NCI-H460 (cell line): ENCODE data around the gene STARD3. TPM values are rescaled to one million over a fixed set of nuclear protein-coding genes. Genes with fewer than 3 reads are reported as not detected.
A peak's percentile ranks its signal among the peaks of the same experiment; 100 is the strongest.

Experiments used
- DNase-seq: peaks from one replicate; pipeline ENCODE4 v3.0.0-alpha.2; 2016; ENCODE audit warnings: low read depth; ENCODE audit errors: extremely low read depth
- total RNA-seq: library from RNA; depleted of rRNA; stranded (reverse); fragments of >200 nt; shearing (Covaris generic); gene quantifications from 2 replicates; pipeline ENCODE4 v1.2.3, GENCODE V29; 2014

STARD3 gene
- total RNA-seq, 1 experiment from 2014 or later, result 33.2 TPM

DNA sequence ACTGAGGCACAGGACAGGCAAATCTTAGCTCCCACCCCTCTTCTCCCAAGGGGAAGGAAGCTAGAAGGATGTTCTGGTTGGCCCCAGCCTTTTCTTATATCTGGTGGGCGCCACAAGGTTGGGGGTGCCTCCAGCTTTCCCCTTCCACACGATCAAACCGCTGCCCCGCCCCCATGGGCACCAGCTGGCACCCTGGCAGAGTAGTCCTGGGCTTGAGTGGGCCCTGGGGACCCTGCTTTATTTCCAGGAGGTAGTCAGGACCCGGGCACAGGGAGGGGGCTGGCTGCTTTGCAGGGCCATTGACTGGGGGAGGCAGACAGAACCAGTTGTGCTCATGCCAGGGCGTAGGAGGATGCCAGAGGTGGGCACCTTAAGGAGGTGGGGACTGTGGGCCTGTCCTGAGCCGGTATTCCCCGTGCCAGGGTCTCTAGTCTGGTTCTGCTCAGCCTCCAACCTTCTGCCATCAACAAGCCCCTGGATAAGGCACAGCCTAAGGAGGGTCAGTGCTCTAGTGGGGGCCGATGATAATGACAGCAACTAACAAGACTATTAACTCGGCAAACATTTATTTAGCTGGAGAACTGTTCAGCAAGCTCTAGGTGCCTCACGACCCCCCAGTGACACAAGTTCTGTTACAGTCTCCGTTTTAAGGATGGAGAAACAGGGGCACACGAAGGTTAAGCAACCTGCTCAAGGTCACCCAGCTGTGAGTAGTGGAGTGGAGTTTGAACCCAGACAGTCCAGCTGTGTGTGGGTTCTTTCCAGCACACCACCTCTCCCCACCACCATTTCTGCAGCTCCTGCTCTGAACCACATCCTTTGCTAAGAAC, 17.8 kb upstream of the STARD3 start:
- no peak for DNase-seq

DNA sequence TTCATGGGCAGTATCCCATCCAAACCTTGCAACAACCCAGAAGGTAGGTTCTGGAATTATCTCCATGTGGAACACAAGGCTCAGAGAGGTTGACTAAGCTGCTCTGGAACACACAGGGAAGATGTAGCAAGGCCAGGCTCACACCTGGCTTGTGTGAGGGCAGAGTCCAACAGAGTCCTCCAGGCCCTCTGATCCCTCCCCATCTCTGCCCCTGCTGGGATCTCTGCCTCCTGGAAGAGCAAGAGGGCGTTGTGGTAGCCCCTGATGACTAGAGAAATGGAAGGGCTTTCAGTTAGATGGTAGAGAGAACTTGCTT, 17.2 kb upstream of the STARD3 start:
- no peak for DNase-seq

DNA sequence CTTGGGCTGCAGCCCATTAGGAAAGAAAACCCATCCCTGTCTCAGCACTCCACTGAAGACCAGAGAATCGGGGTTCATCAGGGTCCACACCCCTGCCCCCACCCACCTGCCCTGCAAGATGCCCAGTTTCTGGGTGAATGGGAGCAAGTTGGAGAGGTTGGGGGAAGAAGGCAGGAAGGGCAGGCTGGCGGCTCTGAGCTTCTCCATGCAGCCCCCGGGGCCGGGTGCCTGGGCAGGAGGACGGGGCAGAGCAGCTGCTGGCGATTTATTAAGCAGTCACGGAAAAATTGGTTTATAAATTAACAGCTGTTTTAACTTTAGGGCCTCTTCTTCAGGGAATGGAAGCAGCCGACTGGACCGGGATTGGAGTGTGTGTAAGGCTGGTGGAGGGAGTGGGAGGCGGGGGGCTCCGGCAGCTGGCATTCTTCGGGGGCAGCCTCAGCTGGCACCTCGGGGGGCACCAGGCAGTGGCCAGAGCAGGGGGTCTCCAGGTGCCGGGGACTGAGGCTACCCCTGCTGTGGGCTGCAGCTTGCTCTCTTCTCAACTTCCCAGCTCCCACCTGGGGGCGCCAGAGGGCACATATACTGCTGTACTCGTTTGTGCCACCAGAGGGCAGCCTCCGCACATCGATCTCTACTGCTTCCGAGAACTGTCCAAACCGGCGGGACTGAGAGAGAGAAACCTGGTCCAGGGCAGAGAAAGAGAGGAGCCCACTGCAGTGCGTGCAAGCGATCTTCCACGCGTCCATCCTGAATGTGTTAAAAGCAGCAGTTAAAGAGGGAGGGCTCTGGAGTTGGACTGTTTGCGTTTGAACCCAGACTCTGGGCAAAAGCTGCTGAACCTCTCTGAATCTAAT, 15.2 kb upstream of the STARD3 start:
- DNase-seq, result peak; percentile 84

DNA sequence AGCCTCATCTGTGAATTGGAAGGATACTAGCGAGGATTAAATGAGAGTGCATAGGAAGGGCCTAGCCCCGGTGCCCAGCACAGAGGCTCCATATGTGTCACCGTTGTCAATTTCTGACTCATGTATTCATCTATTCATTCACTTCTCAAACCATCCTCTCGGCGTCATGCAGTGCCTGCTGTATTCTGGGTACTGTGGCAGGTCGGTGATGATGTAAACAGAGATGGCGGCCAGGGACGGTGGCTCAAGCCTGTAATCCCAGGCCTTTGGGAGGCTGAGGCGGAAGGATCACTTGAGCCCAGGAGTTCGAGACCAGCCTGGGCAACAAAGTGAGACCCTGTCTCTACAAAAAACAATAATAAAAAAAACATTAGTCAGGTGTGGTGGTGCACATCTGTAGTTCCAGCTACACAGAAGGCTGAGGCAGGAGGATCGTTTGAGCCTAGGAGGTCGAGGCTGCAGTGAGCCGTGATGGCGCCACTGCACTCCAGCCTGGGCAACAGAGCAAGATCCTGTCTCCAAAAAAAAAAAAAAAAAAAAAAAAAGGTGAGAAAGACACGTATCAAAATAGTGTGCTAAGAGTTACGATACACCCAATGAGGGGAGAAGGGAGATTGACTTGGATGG, 14.5 kb upstream of the STARD3 start:
- DNase-seq, result peak; percentile 31

DNA sequence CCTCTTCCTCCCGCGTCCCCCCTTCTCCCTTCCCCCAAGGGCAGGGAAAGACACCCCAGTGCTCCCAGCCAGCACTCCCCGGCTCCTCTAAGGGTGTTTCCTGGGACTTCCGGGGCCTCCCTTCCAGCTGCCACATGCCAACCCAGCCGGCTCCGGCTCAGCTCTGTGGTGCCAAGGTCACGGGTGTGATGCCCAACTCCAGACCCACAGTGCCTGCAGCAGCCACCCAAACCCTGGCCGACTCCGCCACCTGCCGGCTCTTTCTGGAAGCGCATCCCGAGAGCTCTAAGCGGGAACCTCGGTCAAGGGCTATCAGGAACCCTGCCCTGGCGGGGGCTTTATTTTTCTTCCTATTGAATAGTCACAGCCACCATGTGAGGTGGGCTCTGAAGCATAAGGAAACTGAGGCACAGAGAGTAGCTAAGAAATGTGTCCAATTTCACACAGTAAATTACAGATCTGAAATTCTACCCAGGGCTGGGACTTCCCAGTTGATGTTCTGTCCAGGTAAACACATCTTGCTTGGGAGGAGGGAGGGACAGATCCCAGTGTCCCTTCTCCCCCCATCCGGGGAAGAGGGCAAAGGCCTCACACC, 13.5 kb upstream of the STARD3 start:
- DNase-seq, result peak; percentile 77

DNA sequence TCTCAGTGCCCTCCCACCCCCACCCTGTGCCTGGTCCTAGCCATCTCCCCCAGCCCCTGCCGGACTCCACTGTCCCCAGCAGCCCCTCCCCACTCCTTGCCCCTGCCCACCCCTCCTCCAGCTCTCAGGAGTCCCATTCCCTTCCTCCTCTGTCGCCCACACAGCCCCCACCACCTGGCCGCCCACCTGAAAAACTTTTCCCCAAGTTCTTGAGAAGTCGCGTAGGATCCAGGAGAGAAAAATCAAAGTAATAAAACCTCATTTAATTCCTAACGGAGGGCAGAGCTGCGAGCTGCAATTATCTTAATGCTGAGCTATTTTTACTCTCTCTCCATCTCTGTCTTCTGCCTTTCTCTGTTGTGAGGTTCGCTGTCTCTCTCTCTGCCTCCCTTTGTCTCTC, 12.6 kb upstream of the STARD3 start:
- no peak for DNase-seq

DNA sequence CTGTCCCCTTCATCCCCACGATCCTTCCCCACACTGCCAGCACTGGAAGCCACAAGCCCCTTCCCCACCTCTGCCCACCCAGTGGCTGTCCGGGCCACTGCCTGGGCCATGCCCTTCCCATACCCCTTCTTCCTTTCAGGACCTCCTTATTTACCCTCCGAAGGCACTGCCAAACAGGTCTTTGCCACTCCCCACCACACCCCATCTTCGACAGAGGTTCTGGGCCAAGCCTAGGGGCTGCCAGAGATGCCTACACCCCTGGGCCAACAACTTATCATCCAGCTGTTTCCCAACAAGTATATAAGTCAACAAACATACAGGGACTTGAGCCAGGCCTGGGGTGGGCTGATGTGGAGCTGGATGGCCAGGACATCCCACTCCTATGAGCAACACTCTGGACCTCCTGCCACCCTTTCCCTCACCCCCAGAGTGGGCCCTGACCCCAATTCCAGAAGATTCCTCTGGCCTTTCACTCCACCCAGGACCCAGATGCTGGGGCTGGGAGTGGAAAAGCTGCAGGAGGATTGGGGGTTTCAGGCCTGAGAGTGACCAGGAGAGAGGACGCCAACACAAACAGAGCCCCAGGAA, 11.7 kb upstream of the STARD3 start:
- DNase-seq, result no peak

DNA sequence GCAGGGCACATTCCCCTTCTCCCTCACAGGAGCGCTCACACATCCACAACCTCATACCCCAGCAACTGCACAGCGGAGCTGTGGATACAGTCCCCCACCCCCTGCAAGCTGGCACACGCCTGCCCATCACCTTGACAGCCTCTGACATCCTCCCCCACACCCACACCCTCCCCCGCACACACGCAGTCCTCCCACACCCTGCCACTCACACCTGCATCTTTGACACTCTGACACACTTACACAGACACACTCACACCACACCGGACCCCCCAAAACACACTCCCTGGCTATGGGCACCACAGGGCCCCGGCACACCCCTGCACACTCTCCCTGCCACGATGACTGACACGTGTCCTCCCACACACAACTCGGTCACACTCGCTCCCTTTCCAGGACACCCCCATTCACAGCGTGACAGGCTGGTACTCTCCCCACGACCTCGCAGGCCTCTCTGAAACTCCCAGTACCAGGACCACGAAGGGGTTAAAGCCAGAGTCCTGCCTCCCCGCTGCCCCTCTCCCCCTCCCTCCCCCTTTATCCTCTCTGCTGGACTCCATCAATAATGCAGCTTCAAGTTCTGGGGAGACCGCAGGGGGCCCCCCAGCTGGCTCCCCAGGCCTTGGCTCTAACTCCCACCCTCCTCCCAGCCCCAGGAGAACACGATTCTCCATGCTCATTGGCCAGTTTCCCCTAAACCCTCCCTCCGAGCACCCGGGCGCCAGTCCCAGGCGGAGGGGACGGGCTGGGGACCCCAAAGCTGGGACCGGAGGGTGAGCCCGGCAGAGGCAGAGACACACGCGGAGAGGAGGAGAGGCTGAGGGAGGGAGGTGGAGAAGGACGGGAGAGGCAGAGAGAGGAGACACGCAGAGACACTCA, 10.5 kb upstream of the STARD3 start, which contains the start of gene PPP1R1B:
PPP1R1B (plus strand) TSS at position 782 of the 876 bp plus-strand sequence. CDS start 441 bp downstream, outside the sequence.
- no peak for DNase-seq

DNA sequence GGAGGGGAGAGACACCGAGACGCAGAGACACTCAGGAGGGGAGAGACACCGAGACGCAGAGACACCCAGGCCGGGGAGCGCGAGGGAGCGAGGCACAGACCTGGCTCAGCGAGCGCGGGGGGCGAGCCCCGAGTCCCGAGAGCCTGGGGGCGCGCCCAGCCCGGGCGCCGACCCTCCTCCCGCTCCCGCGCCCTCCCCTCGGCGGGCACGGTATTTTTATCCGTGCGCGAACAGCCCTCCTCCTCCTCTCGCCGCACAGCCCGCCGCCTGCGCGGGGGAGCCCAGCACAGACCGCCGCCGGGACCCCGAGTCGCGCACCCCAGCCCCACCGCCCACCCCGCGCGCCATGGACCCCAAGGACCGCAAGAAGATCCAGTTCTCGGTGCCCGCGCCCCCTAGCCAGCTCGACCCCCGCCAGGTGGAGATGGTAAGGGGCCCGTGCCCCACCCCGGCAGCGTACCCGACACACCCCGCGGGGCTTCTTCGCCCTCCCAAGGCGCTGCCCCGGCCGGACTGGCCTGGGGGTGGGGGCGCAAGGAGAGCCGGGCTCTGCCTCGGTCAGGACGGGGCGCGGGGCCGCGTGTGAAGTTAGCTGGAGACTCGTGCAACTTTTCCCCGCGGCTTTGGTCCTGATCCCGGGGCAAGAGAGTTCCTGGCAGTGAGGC, 9.8 kb upstream of the STARD3 start:
- DNase-seq, result no peak

DNA sequence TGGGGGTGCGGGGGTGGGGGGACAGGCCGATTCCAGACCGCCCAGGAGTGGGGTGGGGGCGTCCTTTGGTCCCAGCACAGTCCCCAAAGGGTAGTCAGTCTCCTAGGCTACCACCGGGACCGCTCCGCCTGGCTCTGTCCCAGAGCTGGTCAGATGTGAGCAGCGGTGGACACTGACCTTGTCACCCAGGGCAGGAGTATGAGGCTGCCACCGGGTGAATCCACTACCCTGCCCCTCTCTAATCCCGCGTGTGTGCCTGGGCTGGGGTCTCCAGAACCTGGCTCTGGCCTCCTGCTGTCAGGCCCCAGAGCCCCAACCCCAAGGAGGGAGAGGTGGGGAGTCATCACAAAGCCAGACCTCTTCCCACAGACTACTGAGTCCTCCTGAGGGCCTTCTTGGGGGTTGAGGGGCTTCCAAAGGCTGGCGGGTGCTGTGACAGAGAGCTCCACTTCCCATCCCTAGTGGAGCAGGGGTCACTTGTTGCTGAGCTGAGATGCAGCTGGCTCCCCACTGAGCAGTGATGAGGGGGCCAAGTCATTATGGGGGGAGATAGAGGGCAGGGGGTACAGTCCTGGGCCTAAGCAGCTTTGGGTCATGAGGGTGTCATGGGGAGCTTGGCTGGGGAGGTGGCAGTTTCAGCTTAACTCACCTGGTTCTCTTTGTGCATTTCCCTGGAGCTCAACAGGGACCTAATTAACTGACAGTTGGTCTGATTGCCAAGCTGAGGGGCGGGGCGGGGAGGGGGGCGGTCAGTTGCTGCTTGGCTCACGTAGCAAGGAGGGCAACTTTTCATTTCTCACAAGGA, 9.0 kb upstream of the STARD3 start:
- no peak for DNase-seq

DNA sequence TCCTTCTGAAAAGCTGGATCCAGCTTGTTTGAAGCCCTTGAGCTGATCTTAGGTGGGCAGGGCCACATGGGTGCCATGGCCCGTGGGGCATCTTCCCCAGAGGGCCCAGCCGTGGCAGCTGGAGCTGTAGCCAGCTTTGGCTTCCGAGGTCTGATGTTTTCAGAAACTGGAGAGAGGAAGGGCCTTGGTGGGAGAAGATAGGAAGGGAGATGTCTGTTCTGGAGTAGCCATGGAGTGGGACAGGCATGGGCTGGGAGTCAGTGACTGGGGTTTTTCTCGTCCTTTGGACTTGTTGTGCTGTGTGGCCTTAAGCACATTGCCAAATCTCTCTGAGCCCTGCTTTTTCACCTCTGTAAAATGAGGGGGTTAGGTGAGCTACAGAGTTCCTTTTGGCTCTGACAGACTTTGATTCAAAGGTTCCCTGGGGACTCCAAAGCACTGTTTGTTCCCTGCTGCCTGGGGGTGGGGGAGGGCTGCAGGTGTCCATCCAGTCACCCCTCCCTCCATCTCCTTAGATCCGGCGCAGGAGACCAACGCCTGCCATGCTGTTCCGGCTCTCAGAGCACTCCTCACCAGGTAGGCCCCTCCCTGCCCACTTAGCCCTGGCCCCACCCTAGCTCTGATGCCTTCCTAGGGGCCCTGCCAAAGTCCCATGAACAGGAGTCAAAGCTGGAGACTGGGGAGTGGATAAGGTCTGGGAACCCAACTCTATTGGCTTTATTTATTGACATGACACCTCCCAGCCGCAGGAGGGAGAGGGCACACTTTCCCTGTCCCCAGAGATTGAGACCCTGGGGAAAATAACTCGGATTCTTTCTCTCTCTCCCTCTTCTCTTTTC, 8.1 kb upstream of the STARD3 start:
- DNase-seq, result no peak

DNA sequence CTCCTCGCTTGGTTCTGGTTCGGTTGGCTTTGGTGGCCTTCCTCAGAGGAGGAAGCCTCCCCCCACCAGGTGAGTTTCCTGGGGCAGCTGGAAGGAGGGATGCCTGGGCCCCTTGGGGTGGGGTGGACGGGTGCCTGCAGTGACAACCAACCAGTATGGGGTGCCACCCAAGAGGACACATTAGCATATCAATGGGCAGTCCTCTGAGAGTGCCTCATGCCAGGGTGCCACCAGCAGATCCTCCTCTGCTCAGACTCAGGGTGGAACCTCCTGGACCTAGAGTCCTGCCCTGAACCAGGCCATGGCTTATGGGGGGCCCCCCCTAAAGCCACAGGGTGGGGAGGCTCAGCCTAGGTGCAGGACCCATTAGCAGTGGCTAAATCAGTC, 7.5 kb upstream of the STARD3 start:
- no peak for DNase-seq

DNA sequence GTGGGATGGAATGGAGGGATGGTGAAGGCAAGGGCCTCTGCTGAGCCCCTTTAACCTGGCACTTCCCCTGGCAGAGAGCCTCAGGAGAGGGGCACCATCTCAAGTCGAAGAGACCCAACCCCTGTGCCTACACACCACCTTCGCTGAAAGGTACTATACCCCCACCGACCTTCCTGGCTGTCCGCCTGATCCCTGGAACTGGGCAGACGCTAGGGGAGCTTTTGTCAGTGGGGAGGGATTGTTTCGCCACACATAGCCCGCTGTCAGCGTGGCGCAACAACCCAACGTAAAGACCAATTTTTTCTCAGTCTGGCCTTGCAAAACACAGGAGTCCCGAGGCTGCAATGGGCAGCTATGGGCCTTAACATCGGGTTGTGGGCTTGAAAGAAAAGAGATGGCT, 7.0 kb upstream of the STARD3 start:
- no peak for DNase-seq

DNA sequence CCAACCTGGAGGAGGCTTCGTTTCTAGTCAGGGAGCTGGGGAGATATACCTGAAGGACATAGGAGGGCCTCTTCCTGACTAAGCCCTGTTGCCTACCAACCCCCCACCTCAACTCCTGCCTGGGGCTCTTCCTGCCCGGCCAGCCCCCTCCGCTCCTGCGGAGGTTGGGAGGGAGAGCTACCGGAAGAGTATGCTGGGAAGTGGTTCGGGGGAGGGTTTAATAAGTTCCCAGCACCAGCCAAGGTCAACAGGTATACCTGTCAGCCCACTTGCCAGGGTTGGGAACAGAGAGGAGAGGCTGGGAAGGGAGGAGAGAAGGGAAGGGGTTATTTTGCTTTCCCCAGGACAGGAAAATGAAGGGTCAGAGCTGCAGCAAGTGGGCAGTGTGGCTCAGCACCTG, 5.5 kb upstream of the STARD3 start:
- no peak for DNase-seq

DNA sequence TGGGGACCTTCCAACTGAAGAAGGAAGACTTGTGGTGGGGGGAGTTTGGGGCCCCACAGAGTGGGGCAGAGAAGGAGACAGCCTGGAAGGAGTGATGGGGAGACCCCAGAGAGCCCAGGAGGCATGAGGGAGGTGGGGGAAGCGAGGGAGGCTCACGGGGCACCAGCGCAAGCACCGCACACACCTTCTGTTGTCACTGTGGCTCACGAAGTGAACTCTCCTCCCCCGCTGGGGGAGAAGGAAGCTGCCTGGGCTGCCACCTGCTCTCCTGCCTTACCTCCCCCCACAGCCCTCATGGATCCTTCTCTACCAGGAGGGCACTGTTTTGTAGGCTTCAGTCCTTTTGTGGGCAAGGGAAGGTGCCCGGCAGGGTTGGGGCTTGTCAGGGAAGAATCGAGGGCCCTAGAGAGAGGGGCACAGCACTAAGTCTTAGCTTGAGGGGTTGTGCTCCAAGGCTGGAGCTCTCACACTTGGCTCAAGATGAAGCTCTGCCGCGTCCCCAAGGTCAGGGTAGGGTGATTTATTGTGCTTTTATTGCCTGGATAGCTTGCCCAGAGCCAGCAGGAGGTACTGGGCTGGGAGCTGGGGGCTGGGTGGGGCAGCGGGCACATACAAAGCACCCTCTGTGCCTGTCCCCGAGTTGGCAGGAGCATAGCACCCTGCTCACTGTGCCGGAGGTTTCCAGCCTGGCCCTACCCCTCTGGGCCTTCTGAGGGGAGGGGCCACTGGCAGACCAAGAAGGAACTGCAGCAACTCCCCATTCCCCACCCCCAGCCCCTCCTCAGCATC, 4.6 kb upstream of the STARD3 start:
- DNase-seq, result no peak

DNA sequence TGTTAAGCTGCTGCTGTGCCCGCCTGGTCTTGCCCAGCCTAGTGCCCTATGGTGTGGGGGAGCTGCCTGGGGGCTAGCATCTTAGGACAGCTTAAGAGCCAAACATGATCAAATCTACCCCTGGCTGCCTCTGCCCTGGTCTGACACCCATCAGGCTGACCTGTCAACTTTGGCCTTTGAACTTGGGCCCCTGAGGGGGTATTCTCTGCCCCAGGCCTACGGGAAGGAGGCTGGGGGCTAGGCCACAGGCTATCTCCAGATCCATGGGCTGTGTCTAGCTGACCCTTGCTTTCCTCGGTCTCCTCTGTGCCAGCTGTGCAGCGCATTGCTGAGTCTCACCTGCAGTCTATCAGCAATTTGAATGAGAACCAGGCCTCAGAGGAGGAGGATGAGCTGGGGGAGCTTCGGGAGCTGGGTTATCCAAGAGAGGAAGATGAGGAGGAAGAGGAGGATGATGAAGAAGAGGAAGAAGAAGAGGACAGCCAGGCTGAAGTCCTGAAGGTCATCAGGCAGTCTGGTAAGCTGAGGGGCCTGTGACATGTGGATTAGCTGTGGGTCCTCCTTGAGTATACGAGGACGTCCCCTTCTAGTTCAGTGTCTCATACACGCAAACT, 3.3 kb upstream of the STARD3 start:
- DNase-seq, result no peak
